NCI-H128 (cell line): ENCODE measurements around the gene LARP4.
"Not testable (repeated sequence)": the region's sequence is repeated elsewhere in the genome, so short reads cannot be mapped to it uniquely, and the experiment has no call there.

ENCODE experiments used
- DNase-seq: peaks from one replicate; lab custom pipeline; 2025; ENCODE audit not compliant: unreplicated experiment; lab: John Stamatoyannopoulos, UW

The LARP4 gene

DNA sequence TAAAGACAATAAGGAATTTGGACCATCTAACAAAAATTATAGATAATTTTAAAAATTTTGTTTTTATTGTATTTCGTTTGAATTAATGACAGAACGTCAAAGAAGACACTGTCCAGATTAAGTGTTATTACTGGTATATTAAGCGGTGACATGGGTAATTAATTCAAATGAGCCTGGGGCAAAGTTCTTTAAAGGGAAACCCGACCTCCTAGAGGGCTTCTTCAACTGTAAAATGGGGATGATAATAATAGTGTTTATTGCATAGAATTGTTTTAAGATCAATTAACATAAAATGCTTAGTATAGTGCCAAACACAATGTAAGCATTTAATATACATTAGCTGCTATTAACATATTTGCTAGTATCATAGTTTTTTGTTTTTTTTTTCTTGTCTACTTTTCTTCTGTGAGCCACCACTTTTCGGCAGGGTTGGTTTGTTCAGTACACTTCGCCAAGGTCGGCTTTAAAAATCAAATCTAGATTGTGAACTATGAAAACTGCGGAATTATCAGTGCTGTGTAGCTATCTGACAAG is 514 bp upstream of the LARP4 start:
- no peak for DNase-seq

DNA sequence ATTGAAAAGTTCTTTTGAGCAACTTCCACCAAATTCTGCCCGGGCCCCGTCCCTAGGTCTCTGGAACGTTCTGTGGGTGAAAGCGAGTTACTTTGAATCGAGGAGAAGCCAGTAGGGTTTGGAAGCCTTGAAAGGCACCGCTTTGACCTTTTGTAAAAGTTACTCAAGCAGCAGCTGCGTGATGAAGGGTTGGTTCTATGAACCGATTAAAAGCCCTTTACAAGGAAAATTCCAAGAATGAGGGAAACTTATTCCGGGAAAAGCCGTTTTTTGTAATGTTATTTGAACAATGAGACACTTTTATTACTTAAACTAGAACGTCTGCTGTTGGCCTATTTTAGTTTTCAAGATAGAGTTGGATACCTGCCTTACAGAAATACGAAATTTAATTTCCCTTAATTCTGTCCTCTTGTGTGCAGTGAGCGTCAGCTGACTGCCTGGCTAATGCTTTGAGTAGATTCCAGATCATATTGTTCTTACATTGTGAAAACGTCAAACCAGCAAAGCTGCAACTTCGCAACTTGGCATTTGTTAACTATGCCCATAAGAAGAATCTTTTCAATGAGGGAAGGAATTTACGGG is 906 bp downstream of the LARP4 start:
- no peak for DNase-seq

DNA sequence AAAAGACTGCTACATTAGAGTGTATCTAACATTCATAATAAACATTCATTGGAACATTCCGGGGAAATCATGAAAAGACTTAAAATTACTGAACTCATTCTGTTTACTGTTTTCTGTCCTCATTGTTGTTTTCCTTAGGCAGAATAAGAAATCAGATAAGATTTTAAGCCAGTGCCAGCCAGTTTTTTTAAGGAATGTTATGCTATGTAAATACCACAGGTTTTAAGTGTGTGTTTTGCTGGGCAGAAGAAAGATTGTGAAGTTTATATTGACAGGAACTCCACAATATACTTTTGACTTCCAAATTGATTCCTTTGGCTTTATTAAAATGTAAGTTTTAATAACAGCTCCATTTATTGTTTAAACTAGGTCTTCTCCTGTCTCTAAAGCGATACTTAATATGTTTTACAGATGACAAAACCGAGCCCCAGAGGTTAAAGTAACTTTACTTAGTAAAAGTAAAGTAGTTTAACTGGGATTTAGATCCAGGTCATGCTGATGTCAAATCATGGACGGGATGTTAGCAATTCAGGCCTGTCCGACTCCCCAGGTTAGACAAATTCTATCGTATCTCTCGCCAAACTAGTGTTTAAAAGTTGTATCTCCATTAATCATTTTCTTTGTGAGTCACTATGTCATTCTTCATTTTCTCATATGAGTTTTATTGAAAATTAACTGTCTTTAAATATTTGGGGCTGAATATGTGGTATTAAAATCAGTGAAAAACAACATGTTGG is 1.7 kb downstream of the LARP4 start:
- DNase-seq, result no peak

DNA sequence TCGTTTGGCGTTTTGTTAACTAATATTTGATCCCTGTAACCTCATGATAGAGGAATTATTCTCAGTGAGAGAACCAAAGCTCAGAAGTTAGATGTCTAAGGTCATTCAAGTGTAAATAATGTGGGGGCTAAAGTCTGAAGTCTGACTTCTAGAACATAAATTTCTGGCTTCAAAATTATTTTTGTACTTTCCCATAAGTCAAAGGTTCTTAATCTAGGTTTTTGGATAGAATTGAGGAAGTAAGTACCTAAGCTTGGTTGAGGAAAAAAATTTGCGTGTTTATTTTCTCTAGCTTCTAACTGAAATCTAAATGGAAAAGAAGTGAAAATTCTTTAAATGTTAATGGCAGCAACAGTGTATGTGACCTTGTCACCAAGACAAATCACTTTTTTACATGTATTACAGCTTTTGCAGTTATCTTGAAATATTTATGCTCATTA is 2.3 kb downstream of the LARP4 start:
- DNase-seq, result no peak

DNA sequence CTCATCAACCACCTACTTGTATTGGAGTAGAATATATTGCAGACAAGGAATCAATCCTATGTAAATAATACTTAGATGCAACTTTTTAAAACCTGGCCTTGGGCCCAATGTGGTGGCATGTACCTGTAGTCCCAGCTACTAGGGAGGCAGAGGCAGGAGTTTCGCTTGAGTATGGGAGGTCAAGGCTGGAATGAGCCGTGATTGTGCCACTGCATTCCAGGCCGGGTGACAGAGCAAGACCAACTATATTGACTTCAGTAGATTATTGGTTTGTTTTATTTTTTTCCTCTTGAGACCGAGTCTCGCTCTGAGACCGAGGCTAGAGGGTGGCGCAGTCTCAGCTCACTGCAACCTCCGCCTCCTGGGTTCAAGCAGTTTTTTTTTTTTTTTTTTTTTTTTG is 3.6 kb downstream of the LARP4 start:
- no peak for DNase-seq

DNA sequence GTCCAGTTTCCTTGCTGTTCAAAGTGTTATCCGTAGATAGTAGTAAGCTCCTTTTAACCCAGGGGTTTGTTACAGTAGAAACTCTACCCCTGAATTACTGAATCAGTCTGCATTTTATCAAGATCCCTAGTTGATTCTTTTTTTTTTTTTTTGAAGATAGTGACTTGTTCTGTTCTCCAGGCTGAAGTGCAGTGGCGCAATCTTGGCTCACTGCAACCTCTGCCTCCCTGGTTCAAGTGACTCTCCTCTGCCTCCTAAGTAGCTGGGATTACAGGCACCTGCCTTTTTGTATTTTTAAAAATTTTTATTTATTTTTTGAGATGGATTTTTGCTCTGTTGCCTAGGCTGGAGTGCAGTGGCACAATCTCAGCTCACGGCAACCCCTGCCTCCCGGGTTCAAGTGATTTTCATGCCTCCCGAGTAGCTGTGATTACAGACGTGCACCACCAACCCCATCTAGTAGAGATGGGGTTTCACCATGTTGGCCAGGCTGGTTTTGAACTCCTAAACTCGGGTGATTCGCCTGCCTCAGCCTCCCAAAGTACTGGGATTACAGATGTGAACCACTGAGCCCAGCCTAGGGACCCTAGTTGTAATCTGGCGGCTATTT is 10.5 kb downstream of the LARP4 start:
- no peak for DNase-seq

DNA sequence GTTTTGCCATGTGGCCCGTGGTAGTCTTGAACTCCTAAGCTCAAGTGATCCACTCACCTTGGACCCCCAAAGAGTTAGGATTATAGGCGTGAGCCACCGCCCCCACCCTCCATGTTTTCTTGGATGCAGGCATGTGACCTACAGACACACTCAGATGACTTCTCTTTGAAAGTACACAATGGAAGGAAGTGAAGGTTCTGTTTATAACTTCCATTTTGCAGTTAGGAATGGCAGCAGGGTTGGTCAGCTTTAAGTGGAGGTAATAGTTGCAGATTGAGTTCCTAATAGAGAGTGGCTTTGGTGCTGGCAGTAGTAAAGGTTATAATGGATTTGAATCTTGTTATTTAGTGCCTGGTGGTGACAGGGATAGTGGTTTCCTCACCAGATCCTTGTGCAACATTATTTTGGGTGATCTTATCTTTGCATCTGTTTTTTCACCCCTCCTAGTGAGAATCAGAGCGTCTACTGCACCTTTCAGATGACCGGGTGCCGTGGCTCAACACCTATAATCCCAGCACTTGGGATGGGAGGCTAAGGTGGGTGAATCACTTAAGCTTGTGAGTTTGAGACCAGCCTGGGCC is 15.3 kb downstream of the LARP4 start:
- DNase-seq, result no peak

DNA sequence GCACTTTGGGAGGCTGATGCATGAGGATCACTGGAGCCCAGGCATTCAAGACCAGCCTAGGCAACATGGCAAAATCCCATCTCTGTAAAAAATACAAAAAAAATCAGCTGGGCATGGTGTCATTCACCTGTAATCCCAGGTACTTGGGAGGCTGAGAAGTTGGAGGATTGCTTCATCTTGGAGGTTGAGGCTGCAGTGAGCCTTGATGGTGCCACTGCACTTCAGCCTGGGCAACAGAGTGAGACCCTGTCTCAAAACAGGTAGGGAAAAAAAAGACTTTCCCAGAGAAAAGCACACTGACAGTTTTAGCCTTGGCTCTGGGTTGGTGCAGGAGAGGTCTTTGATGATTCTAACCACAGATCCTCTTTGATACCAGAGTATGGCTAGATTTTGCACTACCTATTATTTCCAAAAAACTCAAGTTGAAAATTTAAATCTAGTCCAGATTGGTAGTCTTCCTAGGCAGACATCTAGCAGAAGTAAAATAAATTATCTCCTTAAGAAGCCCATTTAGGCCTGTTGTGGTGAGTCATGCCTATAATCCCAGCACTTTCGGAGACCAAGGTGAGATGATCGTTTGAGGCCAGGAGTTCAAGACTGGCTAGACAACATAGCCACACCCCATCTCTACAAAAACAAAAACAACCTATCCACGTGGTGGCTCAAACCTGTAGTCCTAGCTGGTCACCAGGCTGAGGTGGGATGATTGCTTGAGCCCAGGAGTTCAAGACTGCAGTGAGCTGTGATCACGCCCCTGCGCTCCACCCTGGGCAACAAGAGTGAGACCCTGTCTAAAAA is 18.6 kb downstream of the LARP4 start:
- DNase-seq, result no peak

DNA sequence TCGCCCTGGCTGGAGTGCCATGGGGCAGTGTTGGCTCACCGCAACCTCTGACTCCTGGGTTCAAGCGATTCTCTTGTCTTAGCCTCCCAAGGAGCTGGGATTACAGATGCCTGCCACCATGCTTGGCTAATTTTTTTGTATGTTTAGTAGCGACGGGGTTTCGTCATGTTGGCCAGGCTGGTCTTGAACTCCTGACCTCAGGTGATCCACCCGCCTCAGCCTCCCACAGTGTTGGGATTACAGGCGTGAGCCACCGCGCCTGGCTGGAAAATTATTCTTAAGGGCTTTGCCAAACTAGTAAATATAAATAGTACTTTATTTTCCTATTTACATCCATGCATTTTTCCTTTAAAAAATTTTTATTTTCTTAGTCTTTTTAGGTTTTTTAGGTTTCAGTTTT is 22.2 kb downstream of the LARP4 start:
- not testable (repeated sequence) for DNase-seq

DNA sequence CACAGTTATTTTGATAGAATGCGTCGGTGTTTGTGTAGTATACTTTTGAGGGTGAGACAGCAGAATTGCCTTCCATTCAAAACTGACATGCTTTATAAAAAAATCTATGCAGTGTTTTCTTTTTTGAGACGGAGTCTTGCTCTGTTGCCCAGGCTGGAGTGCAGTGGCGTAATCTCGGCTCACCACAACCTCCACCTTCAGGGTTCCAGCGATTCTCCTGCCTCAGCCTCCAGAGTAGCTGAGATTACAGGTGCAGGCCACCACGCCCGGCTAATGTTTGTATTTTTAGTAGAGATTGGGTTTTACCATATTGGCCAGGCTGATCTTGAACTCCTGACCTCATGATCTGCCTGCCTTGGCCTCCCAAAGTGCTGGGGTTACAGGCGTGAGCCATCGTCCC is 22.7 kb downstream of the LARP4 start:
- not testable (repeated sequence) for DNase-seq

DNA sequence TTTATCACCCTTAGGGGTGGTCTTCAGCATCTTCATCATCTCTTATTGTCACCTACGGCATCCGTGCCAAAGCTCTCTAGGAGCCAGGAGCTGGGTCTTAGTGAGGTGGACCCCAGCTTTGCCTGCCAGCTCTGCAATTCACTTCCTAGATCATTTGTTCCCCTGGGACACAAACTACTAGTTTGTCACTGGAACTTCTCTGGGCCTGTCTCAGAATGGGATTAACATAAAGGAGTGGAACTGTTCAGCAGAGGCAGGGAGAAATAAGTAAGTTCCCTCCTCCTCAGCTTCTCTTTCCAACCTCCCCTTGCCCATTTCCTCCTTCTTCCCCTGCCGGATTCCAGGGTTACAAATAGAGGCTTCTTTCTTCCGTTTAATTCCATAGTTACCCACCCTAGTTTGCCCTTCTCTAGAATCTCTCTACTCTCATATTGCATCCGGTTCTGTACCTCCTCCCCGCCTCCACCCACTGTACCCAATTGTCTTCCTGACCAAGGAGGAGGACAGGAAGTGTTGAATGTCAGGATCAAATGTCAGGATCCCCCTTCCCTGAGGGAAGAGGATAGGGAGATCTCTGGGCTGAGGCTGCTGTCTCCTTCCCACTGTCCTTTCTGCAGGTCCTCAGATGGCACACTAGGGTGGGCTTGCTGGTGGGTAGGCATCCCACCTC is 25.0 kb downstream of the LARP4 start:
- no peak for DNase-seq

DNA sequence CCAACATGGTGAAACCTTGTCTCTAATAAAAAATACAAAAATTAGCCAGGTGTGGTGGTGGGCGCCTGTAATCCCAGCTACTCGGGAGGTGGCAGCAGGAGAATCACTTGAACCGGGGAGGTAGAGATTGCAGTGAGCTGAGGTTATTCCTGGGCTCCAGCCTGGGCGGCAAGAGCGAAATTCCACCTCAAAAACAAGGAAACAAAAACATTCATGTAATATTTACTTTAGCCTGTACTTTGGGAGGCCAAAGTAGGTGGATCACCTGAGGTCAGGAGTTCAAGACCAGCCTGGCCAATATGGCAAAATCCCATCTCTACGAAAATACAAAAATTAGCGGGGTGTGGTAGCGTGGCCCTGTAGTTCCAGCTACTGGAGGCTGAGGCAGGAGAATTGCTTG is 31.0 kb downstream of the LARP4 start:
- not testable (repeated sequence) for DNase-seq

DNA sequence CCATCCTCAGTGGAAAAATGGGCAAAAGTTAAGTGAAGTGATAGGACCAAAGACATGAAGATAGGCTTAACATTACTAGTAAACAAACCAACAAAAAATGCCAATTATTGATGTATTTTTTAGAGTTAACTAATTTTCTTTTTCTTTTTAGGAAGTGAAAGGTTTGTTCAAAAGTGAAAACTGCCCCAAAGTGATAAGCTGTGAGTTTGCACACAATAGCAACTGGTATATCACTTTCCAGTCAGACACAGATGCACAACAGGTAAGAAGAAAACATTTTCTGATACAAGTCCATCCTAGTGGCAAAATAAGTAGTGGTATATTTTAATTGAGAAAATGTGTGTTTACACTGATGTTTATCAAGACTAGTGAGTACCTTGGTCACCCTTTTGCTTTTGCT is 39.6 kb downstream of the LARP4 start:
- no peak for DNase-seq

DNA sequence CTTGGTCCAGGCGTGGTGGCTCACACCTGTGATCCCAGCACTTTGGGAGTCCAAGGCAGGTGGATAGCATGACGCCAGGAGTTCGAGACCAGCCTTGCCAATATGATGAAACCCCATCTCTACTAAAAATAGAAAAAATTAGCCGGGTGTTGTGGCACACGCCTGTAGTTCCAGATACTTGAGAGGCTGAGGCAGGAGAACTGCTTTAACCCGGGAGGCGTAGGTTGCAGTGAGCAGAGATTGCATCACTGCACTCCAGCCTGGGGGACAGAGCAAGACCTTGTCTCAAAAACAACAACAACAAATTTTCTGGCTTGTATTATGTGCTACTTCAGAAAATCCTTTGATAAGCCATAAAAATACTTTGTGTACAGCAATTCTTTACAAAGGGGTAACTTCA is 41.1 kb downstream of the LARP4 start:
- DNase-seq, result no peak

DNA sequence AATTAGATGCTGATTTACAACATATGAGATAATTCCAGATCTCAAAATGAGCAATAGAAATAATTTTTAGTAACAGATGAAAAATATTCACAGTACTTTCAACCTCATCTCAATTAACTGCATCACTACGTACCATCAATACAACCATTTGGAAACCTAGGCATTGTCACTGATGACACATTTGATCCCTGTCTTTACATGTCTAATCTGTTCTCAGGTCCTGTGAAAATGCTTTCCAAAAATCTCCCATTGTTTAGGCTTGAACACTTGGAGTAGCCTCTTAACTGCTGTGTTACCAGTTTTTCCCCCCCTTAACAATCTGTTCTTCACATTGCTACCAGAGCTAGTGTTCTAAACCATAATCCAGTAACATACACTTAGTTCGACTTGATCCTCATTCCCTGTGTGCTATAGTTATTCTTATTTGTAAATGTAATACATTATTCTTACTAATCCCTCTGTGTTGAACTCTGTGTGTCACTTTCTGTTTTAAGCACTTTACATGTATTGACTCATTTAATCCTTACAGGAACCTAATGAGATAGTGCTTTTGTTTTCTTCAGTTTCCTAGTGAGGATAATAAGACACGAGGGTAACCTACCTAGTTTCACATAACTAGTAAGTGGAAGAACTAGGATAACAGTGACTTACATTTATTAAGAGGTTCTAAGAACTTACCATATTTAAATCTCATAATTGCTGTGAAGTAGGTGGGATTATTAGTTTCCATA is 41.7 kb downstream of the LARP4 start:
- no peak for DNase-seq

DNA sequence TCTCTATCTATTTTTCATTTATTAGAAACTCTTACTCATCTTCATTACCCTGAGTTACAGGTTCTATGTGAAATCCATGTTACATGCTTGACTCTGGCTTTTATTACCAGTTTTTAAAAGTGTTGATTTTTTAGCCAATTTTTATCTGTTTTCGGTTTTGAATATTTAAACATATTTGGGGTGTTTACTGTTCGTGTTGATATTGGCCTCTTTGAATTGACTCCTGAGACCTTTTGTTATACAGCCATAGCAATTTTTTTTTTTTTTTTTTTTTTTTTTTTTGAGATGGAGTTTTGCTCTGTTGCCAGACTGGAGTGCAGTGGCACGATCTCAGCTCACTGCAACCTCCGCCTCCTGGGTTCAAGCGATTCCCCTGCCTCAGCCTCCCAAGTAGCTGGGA is 49.0 kb downstream of the LARP4 start:
- not testable (repeated sequence) for DNase-seq

DNA sequence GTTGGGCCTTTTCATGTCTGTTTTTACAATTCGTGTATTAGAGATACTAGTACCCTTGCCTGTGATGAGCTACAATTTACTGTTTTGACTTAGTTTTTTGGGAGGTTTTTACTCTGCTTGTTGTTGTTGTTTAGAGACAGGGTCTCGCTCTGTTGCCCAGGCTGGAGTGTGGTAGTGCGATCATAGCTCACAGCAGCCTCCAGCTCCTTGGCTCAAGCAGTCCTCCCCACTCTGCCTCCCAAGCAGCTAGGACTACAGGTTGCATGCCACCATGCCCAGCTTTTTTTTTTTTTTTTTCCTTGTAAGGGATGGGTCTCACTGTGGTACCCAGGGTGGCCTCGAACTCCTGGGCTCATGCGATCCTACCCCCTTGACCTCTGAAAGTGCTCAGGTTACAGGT is 52.1 kb downstream of the LARP4 start:
- DNase-seq, result no peak

DNA sequence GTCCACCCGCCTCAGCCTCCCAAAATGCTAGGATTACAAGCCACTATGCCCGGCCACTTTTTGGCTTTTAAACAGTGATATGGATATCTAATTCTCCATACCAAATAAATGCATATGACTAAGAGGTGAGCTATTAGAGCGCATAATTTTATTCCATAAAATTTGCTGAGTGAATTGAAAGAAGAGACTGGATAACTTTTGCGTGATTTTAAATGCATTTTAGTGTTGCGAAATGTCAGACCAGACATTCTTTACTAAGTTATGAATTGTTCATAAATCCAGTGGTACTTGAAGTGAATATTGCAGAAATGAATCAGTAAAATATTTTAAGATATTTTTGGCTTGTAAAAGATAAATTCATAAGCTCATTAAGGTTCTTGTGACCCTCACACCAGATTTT is 53.2 kb downstream of the LARP4 start:
- DNase-seq, result no peak

DNA sequence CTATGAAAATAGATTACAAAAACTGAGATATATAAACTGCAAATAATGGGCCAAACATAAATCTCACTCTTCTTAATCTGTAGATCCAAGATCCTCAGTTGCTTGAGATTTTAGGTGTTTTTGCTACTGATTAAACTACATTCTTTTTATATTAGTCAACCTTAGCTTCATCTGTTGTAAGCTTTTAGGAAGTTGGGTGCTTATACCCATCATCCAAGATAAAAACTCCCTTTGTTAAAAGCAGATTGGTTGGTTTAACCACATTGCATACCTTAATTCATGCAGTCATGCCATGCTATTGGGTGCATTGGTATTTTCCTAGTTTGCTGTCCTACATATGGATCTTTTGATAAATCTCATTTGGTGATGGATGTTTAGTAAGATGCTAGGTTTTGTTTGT is 57.9 kb downstream of the LARP4 start:
- DNase-seq, result no peak

DNA sequence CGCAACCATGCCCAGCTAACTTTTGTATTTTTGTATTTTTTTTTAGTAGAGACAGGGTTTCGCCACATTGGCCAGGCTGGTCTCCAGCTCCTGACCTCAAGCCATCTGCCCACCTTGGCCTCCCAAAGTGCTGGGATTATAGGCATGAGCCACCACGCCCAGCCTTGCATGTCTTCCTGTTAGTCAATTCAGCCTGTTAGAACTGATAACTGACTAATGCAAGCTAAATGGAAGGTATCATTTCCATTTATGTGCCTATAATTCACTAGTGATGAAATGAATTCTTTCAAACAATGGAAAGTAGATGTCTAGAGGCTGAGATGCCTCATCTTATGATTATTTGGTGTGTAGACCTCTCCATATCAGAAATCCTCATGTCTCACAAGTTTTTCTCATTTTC is 66.8 kb downstream of the LARP4 start:
- DNase-seq, result no peak
